Right lobe of liver (tissue), 4 donors: ENCODE data around the gene ULK4.

Experiments
- POLR2A ChIP-seq: fragments of 450-650 bp; IDR thresholded peaks from one replicate; pipeline ENCODE4 v1.6.1; 2017; ENCODE audit warnings: antibody characterized with exemption, mild to moderate bottlenecking
- TF ChIP-seq, protein P1 (sequence below), 4 donors: fragments of 200-600 bp in 3 of 4; fragments of 450-650 bp in 1 of 4; IDR thresholded peaks; one replicate each; pipeline versions ENCODE4 v1.5.1 to v1.8.0; 2016 to 2022; ENCODE audit warnings: antibody characterized with exemption in 4 of 4, mild to moderate bottlenecking in 2 of 4
- donor health status: DM: no; HTN: no; CAD: no.
- donor health status: DM: no; HTN: no; CAD: no.
- donor health status: DM: no; HTN: yes; CAD: no.

DNA sequence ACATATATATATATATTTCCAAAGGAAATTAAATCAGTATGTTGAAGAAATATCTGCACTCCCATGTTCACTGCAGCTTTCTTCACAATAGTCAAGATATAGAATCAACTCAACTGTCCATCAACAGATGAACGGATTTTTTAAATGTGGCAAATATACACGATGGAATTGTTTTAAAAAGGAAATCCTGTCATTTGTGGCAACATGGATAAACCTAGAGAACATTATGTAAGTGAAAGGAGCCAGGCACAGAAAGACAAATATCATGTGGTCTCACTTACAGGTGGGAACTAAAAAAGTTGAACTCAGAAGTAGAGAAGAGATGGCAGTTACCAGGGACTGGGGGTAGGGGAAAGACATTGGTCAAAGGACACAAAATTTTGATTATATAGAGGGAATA lies 253.7 kb downstream of the ULK4 start:
- TF ChIP-seq, protein P1, sequence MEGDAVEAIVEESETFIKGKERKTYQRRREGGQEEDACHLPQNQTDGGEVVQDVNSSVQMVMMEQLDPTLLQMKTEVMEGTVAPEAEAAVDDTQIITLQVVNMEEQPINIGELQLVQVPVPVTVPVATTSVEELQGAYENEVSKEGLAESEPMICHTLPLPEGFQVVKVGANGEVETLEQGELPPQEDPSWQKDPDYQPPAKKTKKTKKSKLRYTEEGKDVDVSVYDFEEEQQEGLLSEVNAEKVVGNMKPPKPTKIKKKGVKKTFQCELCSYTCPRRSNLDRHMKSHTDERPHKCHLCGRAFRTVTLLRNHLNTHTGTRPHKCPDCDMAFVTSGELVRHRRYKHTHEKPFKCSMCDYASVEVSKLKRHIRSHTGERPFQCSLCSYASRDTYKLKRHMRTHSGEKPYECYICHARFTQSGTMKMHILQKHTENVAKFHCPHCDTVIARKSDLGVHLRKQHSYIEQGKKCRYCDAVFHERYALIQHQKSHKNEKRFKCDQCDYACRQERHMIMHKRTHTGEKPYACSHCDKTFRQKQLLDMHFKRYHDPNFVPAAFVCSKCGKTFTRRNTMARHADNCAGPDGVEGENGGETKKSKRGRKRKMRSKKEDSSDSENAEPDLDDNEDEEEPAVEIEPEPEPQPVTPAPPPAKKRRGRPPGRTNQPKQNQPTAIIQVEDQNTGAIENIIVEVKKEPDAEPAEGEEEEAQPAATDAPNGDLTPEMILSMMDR (IDR thresholded peaks at IDR 0.05): no peak
- no peak for TF ChIP-seq POLR2A
